Measurements from ENCODE around the gene UPF3B. TPM values are rescaled to one million over a fixed set of nuclear protein-coding genes. Genes with fewer than 3 reads are reported as not detected.

The UPF3B gene
- total RNA-seq, 4 donors from 2014 or later = 4.7 to 6.3 (median 5.7) TPM

- intact Hi-C loops (cut with DNase I; ENCODE audit: low total_unique reads) (loop anchor here (10.0 kb wide), 1 partner anchor 304 kb away; the partner anchor contains the start of gene UBE2A), in situ Hi-C loops (cut with MboI; ENCODE audit: low sequenced_read_pairs in 4 of 4) (no loop called here)
- Histone ChIP-seq H3K27me3 (no peaks in the 10 kb centered on the region), H3K4me1 (peaks cover 0 to 8% of the 10 kb centered on the region in 2 donors), H3K9me3 (no peaks in the 10 kb centered on the region), H3K27ac (no peak overlapping the region), H3K36me3 (peaks cover 0 to 12% of the 10 kb centered on the region in 2 donors), H3K4me3 (no peak overlapping the region)
- TF ChIP-seq POLR2A (IDR thresholded peaks at IDR 0.05) (no peak), CTCF (IDR thresholded peaks at IDR 0.05 in 4 of 5, conservative IDR thresholded peaks at IDR 0.05 in 1 of 5) (no peak)
- DNase-seq (no peak), ATAC-seq (no peak)
These were observed 26.0 kb upstream of the UPF3B start for GRCh38 chrX:119878740-119879139.

GRCh38 chrX:119871599-119872395 is 19.0 kb upstream of the UPF3B start, which contains the start of the genes NDUFA1 and RNF113A:
Gene NDUFA1, plus strand, starts transcription at chrX:119871832. Its CDS starts 80 bp downstream, at chrX:119871912.
Gene RNF113A, minus strand, starts transcription at chrX:119871733. Its CDS starts 120 bp downstream, at chrX:119871613.
- intact Hi-C loops (cut with DNase I; ENCODE audit: low total_unique reads) = loop anchor here (1.0 to 10.0 kb wide), 6 partner anchors 19 to 404 kb away; partner anchors contain the start of genes NKAP, RPL39, SLC25A5 and UBE2A

GRCh38 chrX:119871245-119871598 is 18.5 kb upstream of the UPF3B start:
- intact Hi-C loops (cut with DNase I; ENCODE audit: low total_unique reads) = loop anchor here (1.0 to 10.0 kb wide), 6 partner anchors 19 to 404 kb away; partner anchors contain the start of genes NKAP, RPL39, SLC25A5 and UBE2A
- peaks cover 6 to 32% of the 10 kb centered on the region in 2 donors for H3K4me1 ChIP-seq
- H3K36me3 ChIP-seq = peaks cover 0 to 3% of the 10 kb centered on the region in 2 donors
- ATAC-seq (peak; percentile 51 to 80), DNase-seq (peak in 1 of 2 donors; percentile 13)
- TF ChIP-seq CTCF (IDR thresholded peaks at IDR 0.05 in 4 of 5, conservative IDR thresholded peaks at IDR 0.05 in 1 of 5) = no peak
- TF ChIP-seq POLR2A (IDR thresholded peaks at IDR 0.05) = no peak
- H3K4me3 ChIP-seq = peak overlapping the region; percentile 69 to 83 (median 76)
- no peaks in the 10 kb centered on the region for H3K27me3 ChIP-seq
- in situ Hi-C loops (cut with MboI; ENCODE audit: low sequenced_read_pairs in 4 of 4) = no loop called here
- H3K27ac ChIP-seq = peak overlapping the region; percentile 93 to 98 (median 94)
- H3K9me3 ChIP-seq = no peaks in the 10 kb centered on the region

More at GRCh38 chrX:119871599-119872395, 19.0 kb upstream of the UPF3B start, which contains the start of the genes NDUFA1 and RNF113A:
- H3K9me3 ChIP-seq = no peaks in the 10 kb centered on the region
- TF ChIP-seq POLR2A (IDR thresholded peaks at IDR 0.05) = peak; percentile 69 to 75
- no peak for TF ChIP-seq CTCF (IDR thresholded peaks at IDR 0.05 in 4 of 5, conservative IDR thresholded peaks at IDR 0.05 in 1 of 5)
- in situ Hi-C loops (cut with MboI; ENCODE audit: low sequenced_read_pairs in 4 of 4) = no loop called here
- H3K27ac ChIP-seq = peak within 1 kb of the TSS; percentile 93 to 98 (median 94)
- H3K27me3 ChIP-seq = no peaks in the 10 kb centered on the region
- peaks cover 0 to 8% of the 10 kb centered on the region in 2 donors for H3K36me3 ChIP-seq
- peak; percentile 72 to 88 for DNase-seq
- peak within 1 kb of the TSS; percentile 69 to 83 (median 76) for H3K4me3 ChIP-seq
- ATAC-seq = peak; percentile 94 to 95
- peaks cover 6 to 32% of the 10 kb centered on the region in 2 donors for H3K4me1 ChIP-seq

GRCh38 chrX:119870626-119871131 is 17.9 kb upstream of the UPF3B start:
- peaks cover 0 to under 1% of the 10 kb centered on the region in 2 donors for H3K36me3 ChIP-seq
- in situ Hi-C loops (cut with MboI; ENCODE audit: low sequenced_read_pairs in 4 of 4) = no loop called here
- peak; percentile 7 to 15 for ATAC-seq
- peak overlapping the region; percentile 69 to 83 (median 76) for H3K4me3 ChIP-seq
- DNase-seq = no peak
- no peaks in the 10 kb centered on the region for H3K27me3 ChIP-seq
- TF ChIP-seq CTCF (IDR thresholded peaks at IDR 0.05 in 4 of 5, conservative IDR thresholded peaks at IDR 0.05 in 1 of 5) = no peak
- no peak for TF ChIP-seq POLR2A (IDR thresholded peaks at IDR 0.05)
- H3K27ac ChIP-seq = peak overlapping the region; percentile 93 to 98 (median 94)
- no peaks in the 10 kb centered on the region for H3K9me3 ChIP-seq
- intact Hi-C loops (cut with DNase I; ENCODE audit: low total_unique reads) = loop anchor here (1.0 to 10.0 kb wide), 6 partner anchors 18 to 403 kb away; partner anchors contain the start of genes NKAP, RPL39, SLC25A5 and UBE2A
- peaks cover 6 to 32% of the 10 kb centered on the region in 2 donors for H3K4me1 ChIP-seq

All from gastrocnemius medialis (tissue), 4 donors.